Natural killer cell (primary cell): ENCODE measurements around the gene EPHB1. TPM values are rescaled to one million over a fixed set of nuclear protein-coding genes. Genes with fewer than 3 reads are reported as not detected.

ENCODE experiments used
- ATAC-seq, 3 donors: fragments of 150-1000 bp in 2 of 3; fragments of 200-7000 bp in 1 of 3; cut with Tn5 transposase; 1 replicate in 1 of 3; 2 replicates in 2 of 3; pipeline ENCODE4 v1.10.0; 2021; ENCODE audit warnings: mild to moderate bottlenecking in 2 of 3, moderate library complexity in 2 of 3
- DNase-seq, 2 donors: peaks; one replicate each; pipeline versions ENCODE4 v3.0.0 to v3.0.0-alpha.2; 2013 to 2021; ENCODE audit warnings: mixed read lengths in 1 of 2
- H3K27ac ChIP-seq: one replicate; pipeline ENCODE4 v1.5.1; 2013; ENCODE audit warnings: mild to moderate bottlenecking, low read length
- H3K27me3 ChIP-seq: one replicate; pipeline ENCODE4 v1.6.1; 2013; ENCODE audit warnings: low read length; ENCODE audit not compliant: control insufficient read depth, insufficient read depth
- H3K36me3 ChIP-seq: one replicate; pipeline ENCODE4 v1.6.1; 2013; ENCODE audit warnings: low read length; ENCODE audit not compliant: control insufficient read depth, insufficient read depth
- H3K4me1 ChIP-seq: one replicate; pipeline ENCODE4 v1.6.1; 2013; ENCODE audit warnings: low read length; ENCODE audit not compliant: control insufficient read depth, insufficient read depth
- H3K4me3 ChIP-seq: one replicate; pipeline ENCODE4 v1.5.1; 2013; ENCODE audit warnings: low read length
- H3K9me3 ChIP-seq: one replicate; pipeline ENCODE4 v1.6.1; 2013; ENCODE audit warnings: low read length; ENCODE audit not compliant: control insufficient read depth, insufficient read depth
- H3K27ac Mint-ChIP-seq, 2 donors: one replicate each; pipeline ENCODE4 v1.8.0; 2022; ENCODE audit warnings: mild to moderate bottlenecking in 2 of 2, mixed read lengths in 2 of 2, moderate library complexity in 1 of 2
- H3K27me3 Mint-ChIP-seq, 2 donors: one replicate each; pipeline ENCODE4 v1.8.0; 2022; ENCODE audit warnings: low read depth in 2 of 2, mixed read lengths in 2 of 2
- H3K36me3 Mint-ChIP-seq: one replicate; pipeline ENCODE4 v1.8.0; 2022; ENCODE audit warnings: mixed read lengths
- H3K4me1 Mint-ChIP-seq, 2 donors: one replicate each; pipeline ENCODE4 v1.8.0; 2022; ENCODE audit warnings: mixed read lengths in 2 of 2
- H3K4me3 Mint-ChIP-seq: one replicate; pipeline ENCODE4 v1.8.0; 2022; ENCODE audit warnings: mild to moderate bottlenecking, moderate library complexity, mixed read lengths
- H3K9me3 Mint-ChIP-seq, 2 donors: one replicate each; pipeline ENCODE4 v1.8.0; 2022; ENCODE audit warnings: mixed read lengths in 2 of 2
- WGBS: methylation state at CpG from one replicate; pipeline ENCODE4 v1.1.7; 2013; ENCODE audit warnings: missing lambda C conversion rate; ENCODE audit not compliant: insufficient coverage; 5-methylcytosine and 5-hydroxymethylcytosine counted together
- intact Hi-C: fragments of 100-400 bp; cut with micrococcal nuclease; formaldehyde crosslinking; loops from one replicate; pipeline ENCODE4 v1.14.2; 2022
- total RNA-seq, 4 donors: library from RNA; stranded (reverse); fragments of 120-200 nt in 1 of 4; gene quantifications; one replicate each; pipeline versions ENCODE4 v1.2.3 to v1.2.4, GENCODE V29; 2013 to 2022
- TF ChIP-seq, protein P1 (sequence below): fragments of 200-600 bp; IDR thresholded peaks from one replicate; pipeline ENCODE4 v1.8.0; 2022; ENCODE audit warnings: antibody characterized with exemption

The EPHB1 gene
- total RNA-seq, 3 donors from 2014 or later (not counting 1 experiment from before 2014, with no cell fraction given), result 0.60 TPM; not detected in 2

GRCh38 chr3:135149707-135150681 is 354.9 kb downstream of the EPHB1 start:
- TF ChIP-seq, protein P1, sequence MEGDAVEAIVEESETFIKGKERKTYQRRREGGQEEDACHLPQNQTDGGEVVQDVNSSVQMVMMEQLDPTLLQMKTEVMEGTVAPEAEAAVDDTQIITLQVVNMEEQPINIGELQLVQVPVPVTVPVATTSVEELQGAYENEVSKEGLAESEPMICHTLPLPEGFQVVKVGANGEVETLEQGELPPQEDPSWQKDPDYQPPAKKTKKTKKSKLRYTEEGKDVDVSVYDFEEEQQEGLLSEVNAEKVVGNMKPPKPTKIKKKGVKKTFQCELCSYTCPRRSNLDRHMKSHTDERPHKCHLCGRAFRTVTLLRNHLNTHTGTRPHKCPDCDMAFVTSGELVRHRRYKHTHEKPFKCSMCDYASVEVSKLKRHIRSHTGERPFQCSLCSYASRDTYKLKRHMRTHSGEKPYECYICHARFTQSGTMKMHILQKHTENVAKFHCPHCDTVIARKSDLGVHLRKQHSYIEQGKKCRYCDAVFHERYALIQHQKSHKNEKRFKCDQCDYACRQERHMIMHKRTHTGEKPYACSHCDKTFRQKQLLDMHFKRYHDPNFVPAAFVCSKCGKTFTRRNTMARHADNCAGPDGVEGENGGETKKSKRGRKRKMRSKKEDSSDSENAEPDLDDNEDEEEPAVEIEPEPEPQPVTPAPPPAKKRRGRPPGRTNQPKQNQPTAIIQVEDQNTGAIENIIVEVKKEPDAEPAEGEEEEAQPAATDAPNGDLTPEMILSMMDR, result no peak
- H3K4me3 Mint-ChIP-seq, result no peak overlapping the region
- no peaks in the 10 kb centered on the region for H3K36me3 Mint-ChIP-seq
- Histone ChIP-seq H3K27ac (no peak overlapping the region), H3K36me3 (no peaks in the 10 kb centered on the region), H3K4me1 (no peaks in the 10 kb centered on the region), H3K4me3 (no peak overlapping the region), H3K27me3 (no peaks in the 10 kb centered on the region), H3K9me3 (no peaks in the 10 kb centered on the region)
- DNase-seq, result no peak
- intact Hi-C loops, result no loop called here
- peaks cover 5 to 7% of the 10 kb centered on the region in 2 donors for H3K9me3 Mint-ChIP-seq
- H3K4me1 Mint-ChIP-seq, result no peaks in the 10 kb centered on the region
- WGBS, result 83% methylated on average over 12 of the region's 12 CpGs
- no peak for ATAC-seq
- H3K27me3 Mint-ChIP-seq, result no peaks in the 10 kb centered on the region
- H3K27ac Mint-ChIP-seq, result no peak overlapping the region

- H3K27ac Mint-ChIP-seq, result no peak overlapping the region
- H3K4me3 Mint-ChIP-seq, result no peak overlapping the region
- intact Hi-C loops, result no loop called here
- H3K27me3 ChIP-seq, result no peaks in the 10 kb centered on the region
- H3K36me3 ChIP-seq, result no peaks in the 10 kb centered on the region
- H3K27ac ChIP-seq, result no peak overlapping the region
- 95% methylated on average over 2 of the region's 2 CpGs for WGBS
- DNase-seq (no peak), ATAC-seq (no peak)
- no peaks in the 10 kb centered on the region for H3K4me1 Mint-ChIP-seq
- no peak overlapping the region for H3K4me3 ChIP-seq
- no peaks in the 10 kb centered on the region for H3K36me3 Mint-ChIP-seq
- peaks cover 7 to 10% of the 10 kb centered on the region in 2 donors for H3K9me3 Mint-ChIP-seq
- TF ChIP-seq, protein P1, result no peak
- H3K27me3 Mint-ChIP-seq, result no peaks in the 10 kb centered on the region
- H3K9me3 ChIP-seq, result no peaks in the 10 kb centered on the region
- H3K4me1 ChIP-seq, result no peaks in the 10 kb centered on the region
Measured at GRCh38 chr3:135154186-135154585, 359.1 kb downstream of the EPHB1 start.

DNA sequence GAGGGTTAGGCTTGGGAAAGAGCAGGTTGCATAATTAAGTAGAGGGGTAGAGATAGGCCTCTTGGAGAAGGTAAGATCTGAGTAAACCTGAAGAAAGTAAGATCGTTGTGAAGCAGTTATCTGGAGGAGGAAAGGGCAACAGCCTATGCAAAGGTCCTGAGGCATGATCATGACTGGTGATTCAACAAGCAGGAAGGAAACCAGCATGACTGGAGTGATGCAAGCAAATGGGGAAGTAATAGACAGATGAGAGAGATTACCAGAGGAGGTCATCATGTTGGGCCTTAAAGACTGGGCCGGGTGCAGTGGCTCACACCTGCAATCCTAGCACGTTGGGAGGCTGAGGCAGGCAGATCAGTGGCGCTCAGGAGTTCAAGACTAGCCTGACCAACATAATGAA is 360.2 kb downstream of the EPHB1 start:
- H3K27ac Mint-ChIP-seq, result no peak overlapping the region
- DNase-seq, result no peak
- H3K9me3 ChIP-seq, result no peaks in the 10 kb centered on the region
- TF ChIP-seq, protein P1, result no peak
- no peaks in the 10 kb centered on the region for H3K27me3 ChIP-seq
- H3K9me3 Mint-ChIP-seq, result peaks cover 10 to 11% of the 10 kb centered on the region in 2 donors
- no peak overlapping the region for H3K4me3 Mint-ChIP-seq
- no peak overlapping the region for H3K27ac ChIP-seq
- no peaks in the 10 kb centered on the region for H3K36me3 ChIP-seq
- no peaks in the 10 kb centered on the region for H3K4me1 ChIP-seq
- H3K27me3 Mint-ChIP-seq, result no peaks in the 10 kb centered on the region
- H3K4me1 Mint-ChIP-seq, result no peaks in the 10 kb centered on the region
- H3K36me3 Mint-ChIP-seq, result no peaks in the 10 kb centered on the region
- 77% methylated on average over 4 of the region's 4 CpGs for WGBS
- intact Hi-C loops, result no loop called here
- H3K4me3 ChIP-seq, result no peak overlapping the region
- no peak for ATAC-seq
